ENCODE data around the gene VPS13C. TPM values are rescaled to one million over a fixed set of nuclear protein-coding genes. Genes with fewer than 3 reads are reported as not detected.
A peak's percentile ranks its signal among the peaks of the same experiment; 100 is the strongest.

The VPS13C gene
- total RNA-seq, 3 donors from 2014 or later (not counting 1 experiment from before 2014, with no cell fraction given) = 155 to 204 (median 164) TPM

DNA sequence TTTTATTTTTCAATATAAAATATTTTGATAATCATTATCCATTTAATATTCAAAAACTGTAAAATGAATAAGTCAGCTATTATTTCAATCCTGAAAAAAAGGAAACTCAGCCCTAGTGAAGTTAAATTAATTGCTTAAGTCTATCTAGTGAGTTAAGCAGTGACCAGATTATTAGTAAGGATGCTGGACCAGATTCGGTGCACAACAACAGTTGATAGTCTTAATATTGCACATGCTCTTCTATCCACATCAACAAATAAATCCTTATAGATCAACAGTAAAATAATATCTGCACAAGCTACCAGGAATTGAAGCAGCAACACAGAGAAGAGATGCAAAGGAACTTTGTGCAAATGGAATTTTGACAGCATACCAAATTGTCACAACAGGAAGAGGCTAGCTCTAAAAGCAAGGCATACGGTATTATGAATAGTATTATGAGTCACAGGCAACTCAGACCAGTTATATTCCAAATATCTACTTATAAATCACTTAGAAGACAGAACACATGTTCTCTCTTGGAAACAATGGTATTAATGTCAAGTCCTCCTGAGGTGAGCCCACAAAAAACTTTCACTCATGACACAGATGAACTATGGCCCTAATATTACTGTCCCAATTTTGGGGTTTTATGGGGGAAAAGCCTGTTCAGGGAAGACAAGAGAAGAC is 24.9 kb downstream of the VPS13C start:
- peaks cover 13% of the 10 kb centered on the region for H3K36me3 Mint-ChIP-seq
- DNase-seq (no peak), ATAC-seq (no peak)
- no peaks in the 10 kb centered on the region for H3K27me3 Mint-ChIP-seq (ENCODE audit: low read depth in 2 of 2)
- H3K4me1 ChIP-seq (ENCODE audit: control insufficient read depth, insufficient read depth, low read length) = no peaks in the 10 kb centered on the region
- H3K9me3 ChIP-seq (ENCODE audit: control insufficient read depth, insufficient read depth, low read length) = no peaks in the 10 kb centered on the region
- H3K4me3 ChIP-seq (ENCODE audit: low read length) = no peak overlapping the region
- no peak overlapping the region for H3K27ac ChIP-seq (ENCODE audit: low read length)
- H3K9me3 Mint-ChIP-seq = peaks cover 0 to 4% of the 10 kb centered on the region in 2 donors
- peak overlapping the region in 1 of 2 donors; percentile 60 for H3K27ac Mint-ChIP-seq
- 60% methylated on average over 1 of the region's 2 CpGs for WGBS (ENCODE audit: insufficient coverage)
- H3K36me3 ChIP-seq (ENCODE audit: control insufficient read depth, insufficient read depth, low read length) = peaks cover 42% of the 10 kb centered on the region
- peaks cover 24% of the 10 kb centered on the region in 2 donors for H3K4me1 Mint-ChIP-seq
- intact Hi-C loops (cut with micrococcal nuclease) = no loop called here
- no peaks in the 10 kb centered on the region for H3K27me3 ChIP-seq (ENCODE audit: control insufficient read depth, insufficient read depth, low read length)
- H3K4me3 Mint-ChIP-seq = no peak overlapping the region
- TF ChIP-seq, protein P1, sequence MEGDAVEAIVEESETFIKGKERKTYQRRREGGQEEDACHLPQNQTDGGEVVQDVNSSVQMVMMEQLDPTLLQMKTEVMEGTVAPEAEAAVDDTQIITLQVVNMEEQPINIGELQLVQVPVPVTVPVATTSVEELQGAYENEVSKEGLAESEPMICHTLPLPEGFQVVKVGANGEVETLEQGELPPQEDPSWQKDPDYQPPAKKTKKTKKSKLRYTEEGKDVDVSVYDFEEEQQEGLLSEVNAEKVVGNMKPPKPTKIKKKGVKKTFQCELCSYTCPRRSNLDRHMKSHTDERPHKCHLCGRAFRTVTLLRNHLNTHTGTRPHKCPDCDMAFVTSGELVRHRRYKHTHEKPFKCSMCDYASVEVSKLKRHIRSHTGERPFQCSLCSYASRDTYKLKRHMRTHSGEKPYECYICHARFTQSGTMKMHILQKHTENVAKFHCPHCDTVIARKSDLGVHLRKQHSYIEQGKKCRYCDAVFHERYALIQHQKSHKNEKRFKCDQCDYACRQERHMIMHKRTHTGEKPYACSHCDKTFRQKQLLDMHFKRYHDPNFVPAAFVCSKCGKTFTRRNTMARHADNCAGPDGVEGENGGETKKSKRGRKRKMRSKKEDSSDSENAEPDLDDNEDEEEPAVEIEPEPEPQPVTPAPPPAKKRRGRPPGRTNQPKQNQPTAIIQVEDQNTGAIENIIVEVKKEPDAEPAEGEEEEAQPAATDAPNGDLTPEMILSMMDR (IDR thresholded peaks at IDR 0.05) = no peak

DNA sequence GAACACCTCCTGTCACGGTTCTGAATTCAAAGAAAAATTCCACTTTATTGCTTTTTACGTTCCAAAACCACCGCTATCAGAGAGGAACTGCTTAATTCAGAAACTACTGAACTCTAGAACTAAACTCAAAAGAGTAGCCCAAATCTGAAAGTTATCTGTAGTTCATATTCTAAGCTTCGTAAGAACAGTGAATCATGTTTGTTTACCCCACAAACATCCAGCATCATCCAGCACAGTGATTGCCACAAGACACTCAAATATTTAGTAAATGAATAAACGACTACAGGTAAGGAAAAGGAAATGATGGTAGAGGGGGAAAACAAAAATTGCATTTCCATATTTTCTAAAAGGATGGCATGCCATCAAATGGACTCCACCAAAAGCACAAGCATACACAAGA is 32.3 kb downstream of the VPS13C start:
- H3K27me3 Mint-ChIP-seq (ENCODE audit: low read depth in 2 of 2) = no peaks in the 10 kb centered on the region
- H3K4me3 ChIP-seq (ENCODE audit: low read length) = no peak overlapping the region
- H3K27ac Mint-ChIP-seq = no peak overlapping the region
- peaks cover 0 to 7% of the 10 kb centered on the region in 2 donors for H3K4me1 Mint-ChIP-seq
- H3K9me3 Mint-ChIP-seq = no peaks in the 10 kb centered on the region
- WGBS (ENCODE audit: insufficient coverage) = 81% methylated on average over 3 of the region's 5 CpGs
- H3K9me3 ChIP-seq (ENCODE audit: control insufficient read depth, insufficient read depth, low read length) = no peaks in the 10 kb centered on the region
- no peak overlapping the region for H3K4me3 Mint-ChIP-seq
- DNase-seq = no peak
- no peaks in the 10 kb centered on the region for H3K36me3 Mint-ChIP-seq
- peaks cover 47% of the 10 kb centered on the region for H3K36me3 ChIP-seq (ENCODE audit: control insufficient read depth, insufficient read depth, low read length)
- no peaks in the 10 kb centered on the region for H3K4me1 ChIP-seq (ENCODE audit: control insufficient read depth, insufficient read depth, low read length)
- intact Hi-C loops (cut with micrococcal nuclease) = loop anchor here (10.0 kb wide), 1 partner anchor 47 kb away; no protein-coding TSS in a partner anchor
- TF ChIP-seq, protein P1 (IDR thresholded peaks at IDR 0.05) = no peak
- H3K27me3 ChIP-seq (ENCODE audit: control insufficient read depth, insufficient read depth, low read length) = no peaks in the 10 kb centered on the region
- no peak overlapping the region for H3K27ac ChIP-seq (ENCODE audit: low read length)
- ATAC-seq = no peak

DNA sequence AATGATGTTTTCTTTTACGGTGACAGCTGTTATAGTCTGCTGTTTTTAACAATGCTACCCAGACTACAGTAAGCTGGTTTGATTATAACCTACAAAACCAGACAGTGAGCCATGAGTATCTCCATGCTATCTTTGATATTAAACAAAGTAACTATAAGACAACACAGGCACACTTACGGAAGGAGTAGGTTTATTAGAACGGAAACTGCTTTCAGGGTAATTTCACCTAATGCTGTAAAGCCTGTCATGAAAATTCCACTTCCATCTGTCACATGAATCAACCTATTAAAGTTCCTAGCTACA is 33.0 kb downstream of the VPS13C start:
- DNase-seq (no peak), ATAC-seq (no peak)
- Histone ChIP-seq H3K27me3 (ENCODE audit: control insufficient read depth, insufficient read depth, low read length) (no peaks in the 10 kb centered on the region), H3K27ac (ENCODE audit: low read length) (no peak overlapping the region), H3K9me3 (ENCODE audit: control insufficient read depth, insufficient read depth, low read length) (no peaks in the 10 kb centered on the region), H3K4me3 (ENCODE audit: low read length) (no peak overlapping the region), H3K4me1 (ENCODE audit: control insufficient read depth, insufficient read depth, low read length) (no peaks in the 10 kb centered on the region), H3K36me3 (ENCODE audit: control insufficient read depth, insufficient read depth, low read length) (peaks cover 48% of the 10 kb centered on the region)
- TF ChIP-seq, protein P1 (IDR thresholded peaks at IDR 0.05) = no peak
- intact Hi-C loops (cut with micrococcal nuclease) = loop anchor here (10.0 kb wide), 1 partner anchor 48 kb away; no protein-coding TSS in a partner anchor
- no peak overlapping the region for H3K27ac Mint-ChIP-seq
- WGBS (ENCODE audit: insufficient coverage) = 100% methylated on average over 3 of the region's 3 CpGs
- no peaks in the 10 kb centered on the region for H3K36me3 Mint-ChIP-seq
- H3K4me3 Mint-ChIP-seq = no peak overlapping the region
- no peaks in the 10 kb centered on the region for H3K27me3 Mint-ChIP-seq (ENCODE audit: low read depth in 2 of 2)
- peaks cover 0 to 7% of the 10 kb centered on the region in 2 donors for H3K4me1 Mint-ChIP-seq
- H3K9me3 Mint-ChIP-seq = no peaks in the 10 kb centered on the region
